Activated naive CD4-positive, alpha-beta T cell treated with Interleukin-2 at 50 U/mL for 16 hours (primary cell): Measurements from ENCODE around the gene KIRREL1.
A peak's percentile ranks its signal among the peaks of the same experiment; 100 is the strongest.

Experiments used
- DNase-seq: peaks from one replicate; pipeline ENCODE4 v3.0.0-alpha.2; 2020

KIRREL1 gene

DNA sequence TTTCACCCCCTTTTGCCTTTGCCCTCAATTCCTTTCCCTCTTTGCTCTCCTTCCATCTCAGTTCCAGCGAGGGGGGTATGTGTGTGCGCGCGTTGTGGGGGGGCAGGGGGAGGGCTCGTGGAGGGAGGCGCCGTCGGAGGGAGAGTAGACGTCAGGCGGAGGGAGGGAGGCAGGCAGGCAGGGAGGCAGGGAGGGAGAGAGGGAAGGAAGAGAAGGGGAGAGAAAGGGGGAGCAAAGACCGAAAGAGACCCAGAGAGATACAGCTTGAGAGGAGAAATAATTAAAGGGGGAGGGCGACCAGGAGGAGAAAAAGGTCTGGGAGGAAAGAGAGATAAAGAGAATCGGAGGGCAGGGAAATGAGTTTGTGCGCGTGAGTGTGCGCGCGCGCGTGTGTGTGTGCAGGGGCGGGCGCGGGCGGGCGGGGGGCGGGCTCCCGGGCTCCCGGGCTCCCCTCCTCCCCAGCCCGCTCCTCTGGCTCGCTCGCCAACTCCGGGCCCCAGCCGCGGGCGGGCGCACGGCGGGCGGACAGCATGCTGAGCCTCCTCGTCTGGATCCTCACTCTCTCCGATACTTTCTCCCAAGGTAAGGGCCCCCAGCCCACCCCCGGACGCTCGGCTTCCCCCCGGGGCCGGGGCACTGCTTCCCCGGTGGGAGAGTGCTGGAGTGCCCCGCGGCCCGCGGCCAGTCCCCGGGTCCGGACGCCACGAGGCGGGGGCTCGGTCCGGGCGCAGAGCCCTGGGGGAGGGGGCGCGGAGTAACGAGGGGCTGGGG, at the start of gene KIRREL1:
Gene KIRREL1 (plus strand): TSS at position 499 of the 771 bp plus-strand sequence. CDS start 32 bp downstream, at position 531.
- no peak for DNase-seq

- no peak for DNase-seq
Observed at GRCh38 chr1:157944663-157945280, 48.7 kb upstream of the KIRREL1 start.

DNA sequence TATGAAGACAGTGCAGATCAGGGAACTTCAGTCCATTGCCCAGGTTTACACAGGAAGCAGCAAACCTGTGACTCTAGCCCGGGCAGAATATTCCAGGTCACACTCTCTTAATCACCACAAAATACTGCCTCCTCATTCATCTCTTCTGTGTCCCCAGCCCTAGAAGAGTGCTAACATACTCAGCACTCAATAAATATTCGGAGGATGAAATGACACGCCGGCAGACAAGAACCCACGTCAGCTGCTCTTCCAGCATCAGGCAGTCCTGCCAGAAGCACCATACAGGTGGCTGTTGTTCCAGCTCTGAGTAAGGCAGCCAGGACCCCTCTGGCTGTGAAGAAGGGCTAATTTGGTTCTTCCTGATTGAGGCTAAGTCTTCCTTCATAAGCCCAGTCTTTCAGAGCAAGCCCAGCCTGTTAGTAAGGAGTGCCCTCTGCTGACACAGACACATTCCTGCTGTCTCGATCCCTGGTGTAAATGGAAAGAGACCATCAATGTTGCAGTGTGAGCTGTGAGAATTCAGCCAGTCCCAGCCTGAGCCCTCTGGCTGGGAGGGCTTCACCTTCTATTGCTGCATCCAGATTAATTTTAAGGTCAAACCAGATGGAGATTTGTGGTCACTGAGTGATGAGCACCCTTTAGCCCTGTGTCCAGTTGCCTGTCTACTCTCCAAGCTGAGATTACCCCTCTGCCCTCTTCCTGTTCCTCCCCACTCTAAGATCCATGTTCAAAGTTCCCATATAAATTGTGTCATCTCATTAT, 45.0 kb upstream of the KIRREL1 start:
- no peak for DNase-seq

GRCh38 chr1:157949074-157949354, 44.4 kb upstream of the KIRREL1 start:
- no peak for DNase-seq

DNA sequence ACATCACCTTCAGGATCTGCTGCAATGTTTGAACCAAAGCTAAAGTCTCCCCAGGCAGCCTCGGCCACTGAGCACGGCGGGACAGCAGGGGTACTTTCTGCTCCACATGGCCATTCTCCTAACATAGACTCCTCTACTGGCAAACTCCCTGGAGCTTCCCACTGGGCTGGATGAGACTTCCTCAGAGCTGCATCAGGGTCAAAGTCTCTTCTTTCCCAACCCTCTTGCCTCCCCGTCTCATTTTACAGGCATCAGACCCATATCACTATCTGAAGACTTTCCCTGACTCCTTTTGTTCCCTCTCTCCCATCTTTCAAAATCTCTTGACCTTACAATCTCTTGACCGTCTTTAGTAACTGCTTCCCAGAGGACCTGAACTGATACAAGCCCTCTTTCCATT, 42.2 kb upstream of the KIRREL1 start:
- DNase-seq: no peak

- no peak for DNase-seq
Observed at GRCh38 chr1:157952601-157953000, 40.8 kb upstream of the KIRREL1 start.

DNA sequence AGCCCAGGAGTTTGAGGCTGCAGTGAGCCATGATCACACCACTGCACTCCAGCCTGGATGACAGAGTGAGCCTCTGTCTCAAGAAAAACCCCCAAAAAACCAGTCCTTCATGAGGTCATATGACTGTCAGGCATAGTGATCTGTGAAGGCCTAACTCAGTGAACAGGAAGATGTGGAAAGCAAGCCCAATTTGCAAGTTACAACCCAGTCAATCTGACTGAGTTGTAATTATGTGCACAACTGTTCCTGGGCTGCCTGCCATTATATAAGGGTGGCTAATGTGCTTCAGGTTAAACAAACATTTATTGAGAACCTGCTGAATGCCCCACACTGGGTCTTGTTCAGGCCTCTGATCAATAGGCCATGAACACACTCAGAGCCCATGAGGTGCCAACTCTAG, 38.2 kb upstream of the KIRREL1 start:
- no peak for DNase-seq

GRCh38 chr1:157955857-157956256, 37.6 kb upstream of the KIRREL1 start:
- DNase-seq: no peak

DNA sequence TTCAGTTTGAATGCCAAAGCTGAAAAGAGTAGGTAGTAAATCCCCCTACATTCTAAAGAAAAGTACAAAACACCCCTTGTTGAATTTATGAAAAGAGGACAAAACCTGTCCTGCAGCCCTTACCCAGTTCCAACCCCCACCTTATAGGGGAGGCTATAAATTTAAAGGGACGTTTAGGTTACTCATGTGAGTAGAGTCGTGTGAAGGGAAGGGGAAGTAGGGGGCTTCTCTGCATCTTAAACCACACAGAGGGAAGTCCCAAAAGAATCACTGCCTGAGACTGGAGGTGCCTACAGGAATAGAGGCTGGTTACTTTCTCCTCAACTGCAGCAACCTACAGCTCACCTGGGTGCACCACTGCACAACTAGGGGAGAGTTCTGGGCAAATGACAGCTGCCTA, 36.7 kb upstream of the KIRREL1 start:
- DNase-seq: no peak

DNA sequence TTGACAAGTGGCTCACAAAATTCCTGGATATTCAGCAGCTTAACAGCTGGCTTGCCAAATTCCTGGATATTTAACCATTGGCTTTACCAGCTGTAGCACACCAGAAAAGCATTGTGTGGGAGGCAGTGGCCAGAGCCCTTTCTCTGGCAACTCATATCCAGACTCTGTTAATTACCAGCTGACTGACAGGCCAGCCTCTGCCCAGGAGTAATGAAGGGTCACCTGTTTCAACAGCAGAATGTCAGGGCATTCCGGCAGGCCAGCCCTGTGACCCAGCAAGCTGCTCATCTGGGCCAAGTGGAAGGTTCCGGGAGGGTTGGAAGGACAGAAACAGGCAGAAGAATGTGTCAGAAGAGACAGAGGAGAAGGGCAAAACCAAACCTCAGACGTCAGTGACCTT, 35.2 kb upstream of the KIRREL1 start:
- DNase-seq: no peak

DNA sequence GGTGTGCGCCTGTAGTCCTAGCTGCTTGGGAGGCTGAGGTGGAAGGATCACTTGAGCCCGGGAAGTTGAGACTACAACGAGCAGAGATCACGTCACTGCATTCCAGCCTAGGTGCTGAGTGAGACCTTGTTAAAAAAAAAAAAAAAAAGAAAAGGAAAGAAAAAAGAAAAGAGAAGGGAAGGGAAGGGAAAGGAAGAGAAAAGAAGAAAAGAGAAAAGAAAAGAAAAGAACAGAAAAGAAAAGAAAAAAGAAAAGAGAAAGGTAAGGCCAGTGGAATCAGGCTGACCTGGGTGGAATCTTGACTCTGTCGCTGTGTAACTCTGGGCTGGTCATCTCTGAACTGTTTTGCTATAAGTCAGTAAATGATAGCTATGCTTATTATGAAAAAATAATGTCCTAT, 33.7 kb upstream of the KIRREL1 start:
- no peak for DNase-seq

DNA sequence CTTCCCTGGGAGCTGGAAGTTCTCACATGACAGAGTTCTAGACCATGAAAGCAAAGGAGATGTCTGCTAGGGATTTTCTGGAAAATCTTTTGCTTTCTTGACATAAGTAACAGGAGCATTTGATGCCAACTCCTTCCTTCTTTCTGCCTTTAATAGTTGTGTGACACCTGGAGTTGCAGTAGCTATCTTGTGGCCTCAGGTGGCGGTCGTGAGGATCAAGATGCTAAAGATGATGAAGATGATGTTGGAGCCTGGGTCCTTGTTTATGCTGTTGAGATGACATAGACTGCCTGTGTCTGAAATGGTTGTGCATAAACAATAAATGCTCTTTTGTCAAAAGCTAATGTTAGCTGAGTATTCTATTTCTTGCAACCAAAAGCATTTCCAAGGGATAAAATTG, 32.7 kb upstream of the KIRREL1 start:
- no peak for DNase-seq

GRCh38 chr1:157961805-157962762, 31.4 kb upstream of the KIRREL1 start:
- DNase-seq: no peak

GRCh38 chr1:157963713-157964112, 29.7 kb upstream of the KIRREL1 start:
- peak; percentile 48 for DNase-seq

DNA sequence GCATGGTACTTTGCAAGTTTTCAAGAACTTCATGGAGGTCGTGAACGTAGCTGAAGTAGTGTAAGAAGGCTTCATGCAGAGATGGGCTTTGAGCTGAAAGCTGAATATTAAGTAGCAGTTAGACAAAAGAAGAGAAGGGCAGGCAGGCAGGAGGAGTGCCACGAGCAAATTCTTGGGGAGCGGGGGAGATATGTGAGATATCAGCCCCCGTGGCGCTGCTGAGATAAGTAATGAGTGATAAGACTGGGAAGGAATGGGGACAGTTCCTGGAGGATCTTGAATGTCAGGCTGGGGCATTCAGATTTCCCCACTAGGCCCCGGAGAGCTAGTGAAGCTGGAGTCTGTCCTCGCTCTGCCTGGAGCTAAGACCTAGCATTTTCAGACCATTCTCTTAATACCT, 27.9 kb upstream of the KIRREL1 start:
- DNase-seq: no peak

DNA sequence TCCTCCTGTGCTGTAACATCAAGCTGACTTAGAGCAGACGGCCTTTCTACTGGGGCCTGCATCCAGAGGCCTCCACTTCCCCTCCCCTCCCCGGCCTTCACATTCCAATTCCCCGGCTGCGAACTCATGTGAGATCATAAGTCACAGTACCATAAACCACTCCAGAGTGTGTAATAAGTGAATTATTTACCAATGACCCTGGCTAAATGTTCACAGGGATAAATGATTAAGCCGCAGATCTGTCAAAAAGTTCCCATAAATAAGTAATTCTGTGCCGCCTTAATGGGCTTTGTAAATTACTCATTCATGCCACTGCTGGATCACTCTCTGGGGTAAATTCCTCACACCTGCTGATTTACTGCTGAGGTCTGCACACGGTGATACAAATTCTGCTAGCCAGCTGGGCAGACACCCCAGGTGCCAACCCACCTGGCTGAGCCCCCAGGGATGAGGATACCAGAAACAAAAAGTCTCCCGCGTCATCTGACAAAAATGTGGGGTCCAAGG, 27.4 kb upstream of the KIRREL1 start:
- DNase-seq: no peak

DNA sequence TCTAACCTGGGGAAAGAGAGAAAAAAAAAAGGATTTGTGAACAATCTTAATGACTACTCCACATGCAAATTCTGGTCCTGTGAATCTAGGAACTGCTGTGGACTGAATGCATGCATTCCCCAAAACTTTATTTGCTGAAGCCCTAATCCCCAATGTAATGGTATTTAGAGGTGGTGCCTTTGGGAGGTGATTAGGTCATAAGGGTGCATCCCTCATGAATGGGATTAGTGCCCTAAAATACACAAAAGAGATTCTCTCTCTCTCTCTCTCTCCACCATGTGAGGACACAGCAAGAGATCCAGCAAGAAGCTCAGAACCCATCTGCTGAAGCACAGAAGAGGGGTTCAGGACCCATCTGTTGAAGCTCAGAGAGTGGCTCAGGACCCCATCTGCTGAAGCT, 26.2 kb upstream of the KIRREL1 start:
- no peak for DNase-seq

- DNase-seq: no peak
Observed at GRCh38 chr1:157968508-157968907, 24.9 kb upstream of the KIRREL1 start.

DNA sequence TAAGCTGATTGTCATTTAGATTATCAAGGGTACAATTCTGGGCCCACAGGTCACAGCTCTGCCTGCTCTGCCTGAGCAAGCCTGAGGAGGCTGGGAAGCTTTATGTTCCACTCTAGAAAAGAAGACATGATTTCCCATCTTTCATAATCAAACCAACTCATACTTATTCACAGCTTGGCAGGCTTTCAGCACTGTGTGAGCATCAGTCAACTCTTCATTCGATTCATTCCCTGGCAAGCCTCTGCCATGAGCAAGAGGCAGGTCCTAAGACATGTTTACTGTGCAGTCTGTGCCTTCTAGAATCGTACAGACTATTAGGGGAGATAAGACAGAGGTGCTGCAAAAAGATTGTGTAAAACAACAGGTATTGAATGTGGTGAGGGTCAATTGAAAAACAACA, 24.5 kb upstream of the KIRREL1 start:
- no peak for DNase-seq

DNA sequence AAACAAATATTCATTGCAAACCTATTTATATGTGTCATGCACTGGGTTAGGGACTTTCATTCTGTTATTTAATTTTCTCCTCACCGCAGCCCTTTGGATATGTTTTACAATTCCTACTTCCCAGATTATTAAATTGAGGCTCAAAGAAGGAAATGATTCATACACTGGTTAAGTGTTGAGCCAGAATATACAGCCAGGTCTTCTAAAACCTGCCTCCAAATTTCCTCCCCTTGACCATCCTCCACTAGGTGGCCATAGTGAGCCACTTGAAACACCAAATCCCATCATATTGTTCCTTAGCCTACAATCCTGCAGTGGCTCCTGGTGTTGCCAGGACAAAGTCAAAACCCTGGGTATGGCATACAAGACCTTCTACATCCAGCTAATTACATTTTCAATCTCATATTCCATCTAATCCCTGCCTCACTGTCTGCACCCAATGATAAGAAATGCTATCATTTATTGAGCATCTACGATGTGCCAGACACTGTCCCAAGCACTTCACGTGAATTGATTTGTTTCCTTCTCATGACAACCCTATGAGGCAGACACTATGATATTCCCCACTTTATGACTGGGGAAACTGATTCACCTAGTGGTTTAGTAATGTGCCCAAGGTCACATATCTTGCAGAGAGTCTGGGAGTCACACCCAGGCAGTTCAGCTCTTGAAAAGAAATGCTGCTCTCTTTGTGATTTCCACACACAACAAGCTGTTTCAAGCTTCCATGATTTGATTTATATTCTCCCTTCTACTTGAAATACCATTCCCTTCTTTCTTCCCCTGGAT, 23.6 kb upstream of the KIRREL1 start:
- no peak for DNase-seq

GRCh38 chr1:157971769-157972168, 21.7 kb upstream of the KIRREL1 start:
- no peak for DNase-seq
